ENCODE results near the gene RAB22A. TPM values are rescaled to one million over a fixed set of nuclear protein-coding genes. Genes with fewer than 3 reads are reported as not detected.

Gene RAB22A
- total and polyA plus RNA-seq, 2 of the 4 experiments (the other 2 are of a cell fraction) = 8.2 to 8.4 TPM

GRCh38 chr20:58362206-58362516 is 52.6 kb downstream of the RAB22A start:
- Histone ChIP-seq H4K20me1 (ENCODE audit: insufficient read depth, low read length) (no peaks in the 10 kb centered on the region), H3K9me3 (ENCODE audit: control insufficient read depth, insufficient read depth, low read length) (no peaks in the 10 kb centered on the region), H2AFZ (replicated peaks; ENCODE audit: low read length, poor library complexity) (no peak overlapping the region), H2BK5ac (ENCODE audit: low read depth, low read length, poor library complexity, severe bottlenecking) (no peak overlapping the region), H3K4me3 (ENCODE audit: insufficient read depth, low read depth, low read length) (no peak overlapping the region), H3K27ac (ENCODE audit: insufficient read depth, low read length) (no peak overlapping the region), H2BK120ac (ENCODE audit: low read depth, low read length) (no peak overlapping the region), H3K4ac (ENCODE audit: low read depth, low read length) (no peak overlapping the region), H3K56ac (ENCODE audit: extremely low read depth, insufficient read depth, low read length) (no peak overlapping the region), H2AK5ac (ENCODE audit: low read depth, low read length) (no peak overlapping the region), H3K79me1 (ENCODE audit: low read depth in 1 of 2, low read length in 2 of 2) (peaks cover 3 to 8% of the 10 kb centered on the region in 2 experiments; a peak in 3 of 4 replicates), H3K4me1 (ENCODE audit: control insufficient read depth, insufficient read depth, low read length) (peaks cover 2% of the 10 kb centered on the region; the same call in 1 of the 2 replicates), H4K5ac (ENCODE audit: low read depth, low read length) (no peak overlapping the region), H3K36me3 (ENCODE audit: control insufficient read depth, insufficient read depth, low read length) (peaks cover 17% of the 10 kb centered on the region), H3K9me1 (ENCODE audit: insufficient read depth, low read length) (no peaks in the 10 kb centered on the region), H4K91ac (ENCODE audit: insufficient read depth, low read depth, low read length) (no peak overlapping the region), H2BK20ac (ENCODE audit: low read depth, low read length) (no peak overlapping the region), H3K9ac (ENCODE audit: low read depth, low read length) (no peak overlapping the region), H3K18ac (ENCODE audit: low read depth, low read length) (no peak overlapping the region), H2AK9ac (replicated peaks; ENCODE audit: low read depth, low read length, poor library complexity) (no peak overlapping the region), H2BK15ac (ENCODE audit: low read depth, low read length) (no peak overlapping the region), H3K27me3 (ENCODE audit: control insufficient read depth, insufficient read depth, low read length) (no peaks in the 10 kb centered on the region), H4K8ac (ENCODE audit: low read depth in 2 of 2, low read length in 2 of 2) (no peak overlapping the region), H3K23ac (ENCODE audit: low read depth, low read length) (no peak overlapping the region), H3K4me2 (ENCODE audit: low read depth, low read length) (no peak overlapping the region), H3K14ac (replicated peaks; ENCODE audit: low read depth, low read length) (no peak overlapping the region)
- intact Hi-C loops (cut with micrococcal nuclease) (no loop called here), dilution Hi-C loops (cut with HindIII; ENCODE audit: low sequenced_read_pairs, unreplicated experiment) (no loop called here), in situ Hi-C loops (cut with MboI; ENCODE audit: low sequenced_read_pairs) (no loop called here)
- no CpG with 5 or more reads among the region's 1 CpG for WGBS, 2 experiments (ENCODE audit: extremely low coverage in 2 of 2, insufficient read length in 1 of 2)
- no peak for DNase-seq
- BruUV-seq (replicated peaks) = no TSS peak
- TF ChIP-seq MAFK (IDR thresholded peaks at IDR 0.05; ENCODE audit: low read depth, low read length) = peak; percentile 51; the same call in 1 of the 2 replicates
- no peak for TF ChIP-seq RAD21 (IDR thresholded peaks at IDR 0.05; ENCODE audit: low read length)
- TF ChIP-seq CHD1 (IDR thresholded peaks at IDR 0.05; ENCODE audit: low read depth, low read length) = no peak
- TF ChIP-seq MXI1 (IDR thresholded peaks at IDR 0.05; ENCODE audit: borderline replicate concordance, low read depth, low read length) = no peak
- TF ChIP-seq USF2 (IDR thresholded peaks at IDR 0.05; ENCODE audit: low read depth, low read length) = no peak
- no peak for TF ChIP-seq SMC3 (IDR thresholded peaks at IDR 0.05; ENCODE audit: low read depth, low read length)
- TF ChIP-seq FOS (IDR thresholded peaks at IDR 0.05; ENCODE audit: low read depth, low read length) = no peak
- no peak for ATAC-seq (ENCODE audit: low read depth)
- ChIA-PET POLR2A (ENCODE audit: unreplicated experiment) (no interaction called here), CTCF (no interaction called here)

All from IMR-90 (cell line).